ENCODE measurements around the gene MTMR6.

- peak; percentile 93 for TF ChIP-seq POLR2A (IDR thresholded peaks at IDR 0.05; ENCODE audit: low read depth, low read length)
- TF ChIP-seq POLR2AphosphoS5 (IDR thresholded peaks at IDR 0.05; ENCODE audit: low read depth, low read length): peak; percentile 93
- TF ChIP-seq TAF1 (IDR thresholded peaks at IDR 0.05; ENCODE audit: low read depth, low read length): peak; percentile 71
- TF ChIP-seq PAX5 (IDR thresholded peaks at IDR 0.05; ENCODE audit: insufficient read depth, low read length, severe bottlenecking): no peak
- no peak for TF ChIP-seq SPI1 (IDR thresholded peaks at IDR 0.05; ENCODE audit: low read depth, low read length)
- peak; percentile 50; the same call in 1 of the 2 replicates for TF ChIP-seq POU2F2 (IDR thresholded peaks at IDR 0.05; ENCODE audit: low read depth, low read length)
Measured at GRCh38 chr13:25301347-25302113, 14.2 kb upstream of the MTMR6 start, which contains the start of gene NUP58.
